ENCODE results near the gene HNRNPU.

HNRNPU gene

GRCh38 chr1:244864253-244865027 is at the start of gene HNRNPU:
TSS of gene HNRNPU (minus strand) at chr1:244864543. CDS start at chr1:244864307, 236 bp downstream.
- DNase-seq (ENCODE audit: low read depth, low spot score): peak; percentile 96

GRCh38 chr1:244913806-244914205 is 49.5 kb upstream of the HNRNPU start:
- DNase-seq (ENCODE audit: low read depth, low spot score): no peak

GRCh38 chr1:244904119-244904518 is 39.8 kb upstream of the HNRNPU start:
- DNase-seq (ENCODE audit: low read depth, low spot score): no peak

- no peak for DNase-seq (ENCODE audit: low read depth, low spot score)
Observed at GRCh38 chr1:244901400-244902015, 37.2 kb upstream of the HNRNPU start.

- no peak for DNase-seq (ENCODE audit: low read depth, low spot score)
Observed at GRCh38 chr1:244897476-244898254, 33.3 kb upstream of the HNRNPU start.

- peak; percentile 31 for DNase-seq (ENCODE audit: low read depth, low spot score)
Observed at GRCh38 chr1:244896550-244896949, 32.2 kb upstream of the HNRNPU start.

- DNase-seq (ENCODE audit: low read depth, low spot score): no peak
Observed at GRCh38 chr1:244893836-244894235, 29.5 kb upstream of the HNRNPU start.

GRCh38 chr1:244887281-244887680 is 22.9 kb upstream of the HNRNPU start:
- DNase-seq (ENCODE audit: low read depth, low spot score): no peak

- DNase-seq (ENCODE audit: low read depth, low spot score): no peak
Observed at GRCh38 chr1:244881552-244882280, 17.4 kb upstream of the HNRNPU start.

GRCh38 chr1:244878681-244879080 is 14.3 kb upstream of the HNRNPU start:
- DNase-seq (ENCODE audit: low read depth, low spot score): no peak

- DNase-seq (ENCODE audit: low read depth, low spot score): no peak
Observed at GRCh38 chr1:244876228-244876910, 12.0 kb upstream of the HNRNPU start.

- DNase-seq (ENCODE audit: low read depth, low spot score): no peak
Observed at GRCh38 chr1:244874974-244875579, 10.7 kb upstream of the HNRNPU start.

- no peak for DNase-seq (ENCODE audit: low read depth, low spot score)
Observed at GRCh38 chr1:244869950-244870349, 5.6 kb upstream of the HNRNPU start.

- DNase-seq (ENCODE audit: low read depth, low spot score): no peak
Observed at GRCh38 chr1:244869364-244869827, 5.1 kb upstream of the HNRNPU start.

GRCh38 chr1:244868484-244869363 is 4.4 kb upstream of the HNRNPU start:
- no peak for DNase-seq (ENCODE audit: low read depth, low spot score)

GRCh38 chr1:244866355-244866754 is 2.0 kb upstream of the HNRNPU start:
- no peak for DNase-seq (ENCODE audit: low read depth, low spot score)

GRCh38 chr1:244865820-244866219 is 1.5 kb upstream of the HNRNPU start:
- no peak for DNase-seq (ENCODE audit: low read depth, low spot score)

GRCh38 chr1:244865028-244865371 is 657 bp upstream of the HNRNPU start:
- no peak for DNase-seq (ENCODE audit: low read depth, low spot score)

- DNase-seq (ENCODE audit: low read depth, low spot score): no peak
Observed at GRCh38 chr1:244863491-244864252, 671 bp downstream of the HNRNPU start.

Measured in smooth muscle cell of the brain vasculature (primary cell).